PFSK-1 (cell line): ENCODE data around the gene SYT6.

Source experiments
- FOXP2 ChIP-seq: optimal IDR thresholded peaks from 2 replicates; pipeline ENCODE3; 2011; ENCODE audit warnings: borderline replicate concordance, control low read depth, inconsistent platforms; ENCODE audit not compliant: insufficient read depth; ENCODE audit errors: extremely low read length, extremely low read depth
- POLR2AphosphoS5 ChIP-seq: IDR thresholded peaks from 2 replicates; pipeline ENCODE4 v1.6.1; 2012; ENCODE audit warnings: low read depth, mild to moderate bottlenecking, control low read depth, low read length, moderate library complexity
- SIN3A ChIP-seq: IDR thresholded peaks from 2 replicates; pipeline ENCODE4 v1.6.1; 2012; ENCODE audit warnings: mild to moderate bottlenecking, low read length, moderate library complexity, borderline replicate concordance; ENCODE audit not compliant: insufficient read depth
- TAF1 ChIP-seq: IDR thresholded peaks from 2 replicates; pipeline ENCODE4 v1.6.1; 2012; ENCODE audit warnings: low read length, control low read depth, borderline replicate concordance; ENCODE audit not compliant: insufficient read depth
- TF ChIP-seq, protein P1 (sequence below), 2 experiments: IDR thresholded peaks; 2 replicates each; pipeline versions ENCODE4 v1.6.1 to v1.8.0; 2011 to 2012; ENCODE audit warnings: low read depth in 2 of 2, low read length in 2 of 2, control low read depth in 1 of 2, inconsistent platforms in 1 of 2, mild to moderate bottlenecking in 1 of 2, moderate library complexity in 1 of 2; ENCODE audit not compliant: insufficient read depth in 1 of 2

DNA sequence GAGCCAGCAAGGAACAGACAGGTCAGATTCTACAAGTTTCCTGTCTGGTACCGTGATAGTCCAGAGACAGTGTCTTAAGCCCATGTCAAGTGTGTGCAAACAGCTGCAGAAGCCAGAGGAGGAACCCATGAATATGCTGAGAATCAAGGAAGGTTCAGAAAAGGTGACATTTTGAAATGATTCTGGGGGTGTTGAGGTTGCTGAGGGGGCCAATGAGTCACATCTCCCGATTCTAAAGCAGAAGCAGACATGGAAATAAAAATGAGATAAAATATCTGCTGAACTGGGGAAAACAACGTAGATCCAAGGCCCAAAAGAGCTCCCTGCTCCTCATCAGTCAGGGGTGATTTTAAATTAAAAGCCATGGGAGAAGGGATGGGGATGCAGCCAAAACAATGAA lies 15.8 kb upstream of the SYT6 start:
- no peak for TF ChIP-seq SIN3A
- TF ChIP-seq POLR2AphosphoS5, result no peak
- TF ChIP-seq, protein P1, sequence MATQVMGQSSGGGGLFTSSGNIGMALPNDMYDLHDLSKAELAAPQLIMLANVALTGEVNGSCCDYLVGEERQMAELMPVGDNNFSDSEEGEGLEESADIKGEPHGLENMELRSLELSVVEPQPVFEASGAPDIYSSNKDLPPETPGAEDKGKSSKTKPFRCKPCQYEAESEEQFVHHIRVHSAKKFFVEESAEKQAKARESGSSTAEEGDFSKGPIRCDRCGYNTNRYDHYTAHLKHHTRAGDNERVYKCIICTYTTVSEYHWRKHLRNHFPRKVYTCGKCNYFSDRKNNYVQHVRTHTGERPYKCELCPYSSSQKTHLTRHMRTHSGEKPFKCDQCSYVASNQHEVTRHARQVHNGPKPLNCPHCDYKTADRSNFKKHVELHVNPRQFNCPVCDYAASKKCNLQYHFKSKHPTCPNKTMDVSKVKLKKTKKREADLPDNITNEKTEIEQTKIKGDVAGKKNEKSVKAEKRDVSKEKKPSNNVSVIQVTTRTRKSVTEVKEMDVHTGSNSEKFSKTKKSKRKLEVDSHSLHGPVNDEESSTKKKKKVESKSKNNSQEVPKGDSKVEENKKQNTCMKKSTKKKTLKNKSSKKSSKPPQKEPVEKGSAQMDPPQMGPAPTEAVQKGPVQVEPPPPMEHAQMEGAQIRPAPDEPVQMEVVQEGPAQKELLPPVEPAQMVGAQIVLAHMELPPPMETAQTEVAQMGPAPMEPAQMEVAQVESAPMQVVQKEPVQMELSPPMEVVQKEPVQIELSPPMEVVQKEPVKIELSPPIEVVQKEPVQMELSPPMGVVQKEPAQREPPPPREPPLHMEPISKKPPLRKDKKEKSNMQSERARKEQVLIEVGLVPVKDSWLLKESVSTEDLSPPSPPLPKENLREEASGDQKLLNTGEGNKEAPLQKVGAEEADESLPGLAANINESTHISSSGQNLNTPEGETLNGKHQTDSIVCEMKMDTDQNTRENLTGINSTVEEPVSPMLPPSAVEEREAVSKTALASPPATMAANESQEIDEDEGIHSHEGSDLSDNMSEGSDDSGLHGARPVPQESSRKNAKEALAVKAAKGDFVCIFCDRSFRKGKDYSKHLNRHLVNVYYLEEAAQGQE (IDR thresholded peaks at IDR 0.05; ENCODE audit: insufficient read depth in 1 of 2, low read depth in 2 of 2, low read length in 2 of 2), result no peak
- no peak for TF ChIP-seq TAF1
- no peak for TF ChIP-seq FOXP2
